Measurements from ENCODE around the gene HECW1.
"Not testable (repeated sequence)": the region's sequence is repeated elsewhere in the genome, so short reads cannot be mapped to it uniquely, and the experiment has no call there.

HECW1 gene

DNA sequence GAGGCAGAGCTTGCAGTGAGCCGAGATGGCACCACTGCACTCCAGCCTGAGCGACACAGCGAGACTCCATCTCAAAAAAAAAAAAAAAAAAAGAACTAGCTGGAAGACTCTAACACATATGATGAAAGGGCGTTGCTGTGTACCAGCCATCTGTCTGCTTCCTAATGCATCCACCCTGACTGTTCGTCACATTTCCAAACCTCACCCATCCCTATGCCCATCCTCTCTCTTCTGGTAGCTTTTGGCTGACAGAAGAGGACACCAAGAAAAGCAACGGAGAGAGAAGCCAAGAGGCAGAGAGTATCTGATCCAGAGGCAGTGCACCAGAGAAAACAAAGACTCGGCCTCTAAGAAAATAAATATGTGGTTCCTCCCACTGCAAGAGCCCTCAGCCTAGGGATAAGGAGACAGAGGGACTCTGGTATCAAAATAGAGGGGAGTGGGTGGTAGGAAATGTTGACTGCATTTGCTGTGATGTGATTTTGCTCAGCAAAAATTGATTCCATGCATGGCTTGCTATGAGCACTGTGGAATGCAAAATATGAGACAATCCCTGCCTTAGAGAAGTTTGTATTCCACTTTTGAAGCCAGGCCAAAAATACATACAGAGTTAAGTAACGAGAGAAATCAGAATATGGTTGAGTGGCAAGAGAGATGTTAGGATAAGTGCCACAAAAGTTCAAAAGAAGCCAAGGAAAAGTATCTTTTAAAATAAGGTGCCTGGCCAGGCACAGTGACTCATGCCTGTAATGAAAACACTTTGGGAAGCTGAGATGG, 369.6 kb downstream of the HECW1 start:
- no peak for DNase-seq

DNA sequence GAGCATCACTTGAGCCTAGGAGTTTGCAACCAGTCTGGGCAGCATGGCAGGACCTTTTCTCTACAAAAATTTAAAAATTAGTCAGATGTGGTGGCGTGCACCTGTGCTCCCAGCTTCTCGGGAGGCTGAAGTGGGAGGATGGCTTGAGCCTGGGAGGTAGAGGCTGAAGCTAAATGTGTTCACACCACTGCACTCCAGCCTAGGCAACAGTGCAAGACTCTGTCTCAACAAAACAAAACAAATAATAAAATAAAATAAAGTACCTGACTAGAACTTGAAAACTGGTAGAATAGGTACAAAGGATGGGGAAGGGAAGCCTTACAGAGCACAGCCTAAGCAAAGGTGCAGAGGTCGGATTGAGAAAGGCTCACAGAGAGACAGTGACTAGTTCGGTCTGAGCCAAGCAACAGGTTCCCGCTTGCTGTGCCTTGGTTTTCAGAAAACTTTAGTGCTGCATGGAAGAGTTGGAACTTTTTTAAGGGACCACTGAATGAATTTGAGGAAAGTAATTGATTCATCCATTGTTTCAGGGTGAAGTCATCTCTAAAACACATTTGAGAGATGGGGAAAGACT, 370.3 kb downstream of the HECW1 start:
- DNase-seq: no peak

DNA sequence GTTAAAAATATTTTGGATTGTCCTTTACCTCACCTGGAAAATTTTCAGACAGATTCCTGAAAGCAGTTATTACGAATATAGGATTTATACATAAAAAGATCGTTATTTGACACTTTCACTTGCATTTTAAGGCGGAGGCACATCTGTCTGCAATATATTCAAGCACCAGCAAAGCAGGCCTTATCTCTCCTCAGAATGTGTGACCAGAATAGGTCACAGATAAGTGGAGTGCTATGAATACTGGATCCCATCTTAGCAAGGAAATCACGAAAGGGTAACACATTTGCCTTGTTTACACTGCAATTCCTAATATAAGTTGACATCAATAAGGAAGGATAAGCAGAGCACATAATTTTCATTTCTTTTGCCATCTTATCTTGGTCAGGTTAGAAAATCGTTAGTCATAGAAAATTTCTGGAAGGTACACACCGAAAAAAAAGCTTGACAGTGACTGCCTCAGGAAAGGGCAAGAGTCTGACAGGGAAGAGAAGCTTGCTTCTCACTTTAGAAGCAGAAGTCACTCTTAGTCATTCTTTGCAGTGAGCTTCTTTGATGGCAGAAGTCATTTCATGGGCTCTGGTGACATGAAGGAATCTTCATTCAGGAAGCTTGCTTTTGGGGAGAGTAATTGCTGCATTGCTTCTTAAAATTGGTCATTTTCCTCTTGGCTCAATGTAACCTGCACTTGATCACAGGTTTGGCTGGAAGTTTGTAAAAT, 372.4 kb downstream of the HECW1 start:
- no peak for DNase-seq

DNA sequence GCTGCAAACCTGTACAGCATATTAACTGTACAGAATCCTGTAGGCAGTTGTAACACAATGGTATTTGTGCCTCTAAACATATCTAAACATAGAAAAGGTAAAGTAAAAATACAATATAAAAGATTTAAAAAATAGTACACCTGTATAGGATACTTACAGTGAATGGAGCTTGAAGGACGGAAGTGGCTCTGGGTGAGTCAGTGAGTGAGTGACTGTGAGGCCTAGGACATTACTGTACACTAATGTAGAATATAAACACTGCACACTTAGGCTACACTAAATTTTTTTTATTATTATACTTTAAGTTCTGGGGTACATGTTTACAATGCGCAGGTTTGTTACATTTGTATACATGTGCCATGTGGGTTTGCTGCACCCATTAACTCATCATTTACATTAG, 373.1 kb downstream of the HECW1 start:
- no peak for DNase-seq

DNA sequence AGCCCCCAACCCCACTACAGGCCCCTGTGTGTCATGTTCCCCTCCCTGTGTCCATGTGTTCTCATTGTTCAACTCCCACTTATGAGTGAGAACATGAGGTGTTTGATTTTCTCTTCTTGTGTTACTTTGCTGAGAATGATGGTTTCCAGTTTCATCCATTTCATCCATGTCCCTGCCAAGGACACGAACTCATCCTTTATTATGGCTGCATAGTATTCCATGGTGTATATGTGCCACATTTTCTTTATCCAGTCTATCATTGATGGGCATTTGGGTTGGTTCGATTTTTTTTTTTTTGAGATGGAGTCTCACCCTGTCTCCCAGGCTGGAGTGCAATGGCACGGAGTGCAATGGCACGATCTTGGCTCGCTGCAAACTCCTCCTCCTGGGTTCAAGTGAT, 373.6 kb downstream of the HECW1 start:
- not testable (repeated sequence) for DNase-seq

DNA sequence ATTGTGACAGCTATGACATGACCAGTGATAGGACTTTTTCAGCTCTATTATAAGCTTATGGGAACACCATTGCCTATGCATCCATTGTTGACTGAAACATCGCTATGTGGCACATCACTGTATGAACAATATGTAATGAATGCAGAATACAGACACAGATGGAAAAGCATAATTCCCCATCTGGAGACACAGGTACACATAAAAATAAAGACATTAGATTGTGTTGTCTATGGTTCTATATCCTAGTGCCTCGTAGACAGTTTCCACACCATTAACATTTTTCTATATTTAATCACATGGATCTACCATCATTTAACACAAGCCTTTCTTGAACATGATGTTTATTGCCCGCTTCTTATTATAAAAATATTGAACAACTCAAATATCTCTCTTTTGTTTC, 374.2 kb downstream of the HECW1 start:
- DNase-seq: no peak

DNA sequence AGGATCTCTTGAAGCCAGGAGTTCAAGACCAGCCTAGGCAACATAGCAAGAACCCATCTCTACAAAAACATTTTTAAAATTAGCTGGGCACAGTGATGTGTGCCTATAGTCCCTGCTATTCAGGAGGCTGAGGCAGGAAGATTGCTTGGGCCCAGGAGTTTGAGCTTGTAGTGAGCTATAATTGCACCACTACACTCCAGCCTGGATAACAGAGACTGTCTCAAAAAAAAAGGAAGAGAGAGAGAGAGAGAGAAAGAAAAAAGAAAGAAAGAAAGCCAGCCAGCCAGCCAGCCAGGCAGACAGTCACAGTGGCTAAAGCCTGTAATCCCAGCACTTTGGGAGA, 375.3 kb downstream of the HECW1 start:
- no peak for DNase-seq

DNA sequence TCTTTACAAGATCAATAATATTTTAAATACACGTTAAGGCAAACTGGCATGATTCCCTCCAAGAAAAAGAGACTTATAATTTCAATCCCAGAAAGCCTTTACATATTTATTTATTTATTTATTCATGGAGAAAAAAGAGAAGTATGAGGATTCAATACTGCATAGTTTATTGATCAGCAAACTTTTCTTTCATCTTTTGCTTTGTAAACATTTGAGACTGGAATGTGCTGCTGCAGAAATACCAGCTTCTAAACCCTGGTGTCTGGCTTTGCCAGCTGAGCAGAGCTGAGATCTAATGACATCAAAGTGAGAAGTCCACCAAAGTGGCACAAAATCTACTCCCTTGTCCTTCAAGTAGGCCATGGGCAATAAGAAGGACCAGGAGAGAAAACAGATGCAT, 376.8 kb downstream of the HECW1 start:
- no peak for DNase-seq

DNA sequence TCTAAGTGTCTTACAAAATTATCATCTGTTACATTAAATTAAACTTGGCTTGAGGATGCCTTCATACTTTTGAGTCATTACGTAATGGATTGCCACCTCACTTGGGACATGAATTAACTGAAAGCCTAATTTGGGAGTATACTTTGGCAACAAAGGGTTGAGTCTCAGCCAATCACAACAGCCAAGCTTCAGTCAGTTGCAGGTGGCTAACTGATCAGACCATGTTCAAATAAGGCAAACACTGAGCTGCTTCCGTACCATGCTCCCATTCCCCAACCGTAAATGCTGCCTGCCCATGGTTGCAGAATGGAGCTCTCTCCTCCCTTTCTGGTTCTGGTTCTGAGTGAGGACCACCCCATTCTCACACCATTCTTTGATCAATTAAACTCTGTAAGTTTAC, 377.6 kb downstream of the HECW1 start:
- DNase-seq: no peak

DNA sequence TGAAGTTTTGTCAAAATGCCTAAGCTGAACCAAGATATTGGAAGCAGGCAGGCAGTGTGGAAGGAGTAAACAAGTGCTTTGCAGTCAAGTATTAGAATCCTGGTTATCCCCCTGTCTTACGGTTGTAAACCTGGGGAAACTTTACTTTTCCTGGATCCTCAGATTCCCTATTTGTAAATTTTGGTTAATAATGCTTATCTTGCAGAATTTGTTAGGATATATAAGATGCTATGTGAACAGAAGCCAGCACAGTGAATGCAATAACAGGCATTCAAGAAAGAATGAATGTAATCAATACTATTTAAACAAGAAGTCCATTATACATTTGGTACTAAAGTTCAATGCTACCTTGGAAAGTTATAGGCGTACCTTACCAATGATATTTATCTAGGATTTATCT, 378.7 kb downstream of the HECW1 start:
- no peak for DNase-seq

DNA sequence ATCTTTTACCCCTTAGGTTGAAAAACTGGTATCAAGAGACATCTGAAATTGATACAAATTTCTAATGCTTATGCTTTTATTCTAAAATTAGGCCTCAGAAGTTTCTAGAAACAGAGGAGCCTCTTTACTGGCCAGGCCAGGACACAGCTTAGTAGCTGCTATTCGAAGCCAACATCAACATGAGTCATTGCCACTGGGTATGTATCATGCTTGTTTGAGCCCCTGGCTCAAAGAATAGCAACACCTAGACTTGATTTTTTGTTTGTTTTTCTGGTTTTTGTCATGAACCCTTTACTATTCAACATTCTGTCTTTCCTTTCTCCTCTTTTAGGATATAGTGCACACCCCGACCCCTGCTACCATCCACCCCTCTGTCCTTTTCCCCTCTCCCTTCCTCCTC, 379.5 kb downstream of the HECW1 start:
- DNase-seq: no peak

DNA sequence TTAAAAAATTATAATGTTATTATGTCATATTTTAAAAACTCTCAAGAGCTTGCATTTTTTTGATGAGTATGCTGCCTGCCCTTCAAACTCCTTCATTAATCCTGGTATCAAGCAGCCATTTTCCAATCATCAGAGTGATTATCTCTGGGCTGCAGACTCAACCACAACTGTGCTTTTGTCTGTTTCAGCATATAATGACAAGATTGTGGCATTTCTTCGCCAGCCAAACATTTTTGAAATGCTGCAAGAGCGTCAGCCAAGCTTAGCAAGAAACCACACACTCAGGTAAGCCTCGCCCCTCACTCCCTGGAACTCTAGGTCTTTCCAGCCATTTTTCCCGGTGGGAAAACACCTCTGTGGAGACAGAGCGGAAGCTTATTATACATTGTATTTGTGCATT, 380.4 kb downstream of the HECW1 start:
- no peak for DNase-seq

DNA sequence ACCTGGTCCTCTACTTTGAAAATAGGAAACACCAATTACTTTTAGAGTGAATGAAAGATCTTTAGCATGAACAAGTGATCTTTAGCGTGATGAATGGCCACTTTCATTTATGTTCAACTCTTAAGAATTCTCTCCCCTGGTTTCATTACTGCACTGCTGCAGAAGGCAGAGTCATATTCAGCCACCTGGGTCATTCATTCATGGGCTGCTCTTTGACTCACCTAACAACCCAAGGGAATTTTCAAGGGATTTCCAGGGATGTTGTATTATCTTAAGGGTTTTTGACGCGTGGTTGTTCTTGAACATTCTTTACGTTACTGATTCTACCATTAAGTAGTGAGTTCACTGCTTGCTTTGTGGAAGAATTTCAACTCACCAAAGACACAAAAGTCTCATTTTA, 383.1 kb downstream of the HECW1 start:
- no peak for DNase-seq

DNA sequence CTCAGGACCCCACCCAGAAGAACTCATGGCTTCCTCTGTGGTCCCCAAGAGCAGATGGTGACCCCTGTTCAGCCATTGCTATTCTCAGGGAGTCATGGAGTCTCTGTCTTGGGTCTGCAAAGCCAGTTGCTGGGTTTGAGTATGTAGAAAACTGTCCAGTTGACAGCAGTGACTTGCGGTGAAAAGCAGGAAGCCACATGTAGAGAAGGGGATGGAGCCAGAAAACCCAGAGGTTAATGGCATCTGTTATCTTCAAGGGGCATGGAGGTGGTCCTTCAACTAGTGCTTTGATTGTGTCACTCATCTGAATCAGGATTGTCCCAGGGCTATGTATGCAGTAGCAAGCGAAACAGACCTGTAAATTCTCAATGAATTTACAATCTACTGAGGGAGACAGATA, 384.1 kb downstream of the HECW1 start:
- no peak for DNase-seq

DNA sequence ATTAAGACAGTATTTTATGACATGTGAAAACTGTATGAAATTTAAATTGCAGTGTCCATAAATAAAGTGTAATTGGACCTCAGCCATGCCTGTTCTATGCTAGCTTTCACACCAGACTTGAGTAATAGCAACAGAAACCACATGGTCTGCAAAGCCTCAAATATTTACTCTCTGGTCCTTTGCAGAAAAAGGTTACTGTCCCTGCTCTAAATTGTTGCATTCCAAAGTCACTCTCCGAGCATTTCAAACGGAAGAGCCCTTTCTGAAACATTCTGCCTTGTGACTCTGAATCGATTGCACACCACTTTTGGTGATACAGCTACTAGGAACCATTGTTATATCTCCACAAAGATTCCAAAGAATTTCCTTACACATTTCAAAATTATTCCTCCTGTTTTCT, 389.4 kb downstream of the HECW1 start:
- DNase-seq: no peak

DNA sequence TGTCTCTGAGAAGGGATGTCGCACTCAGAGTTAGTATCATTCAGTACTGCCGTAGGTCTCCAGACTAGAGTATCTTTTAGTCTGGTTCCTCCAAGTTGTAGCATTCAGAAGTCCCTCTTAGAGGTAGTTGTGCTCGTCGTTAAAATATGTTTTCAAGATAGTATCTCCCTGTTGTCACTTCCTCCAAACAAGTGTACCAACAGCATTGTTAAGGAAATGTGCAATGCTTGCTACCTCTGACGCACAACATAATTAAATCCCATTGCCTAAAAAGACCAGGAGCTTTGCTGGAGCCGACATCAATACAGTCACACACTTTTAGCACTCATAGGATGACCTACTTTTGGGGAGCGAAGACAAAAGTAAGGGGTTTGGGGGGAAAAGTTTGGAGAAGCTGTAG, 390.5 kb downstream of the HECW1 start:
- no peak for DNase-seq

DNA sequence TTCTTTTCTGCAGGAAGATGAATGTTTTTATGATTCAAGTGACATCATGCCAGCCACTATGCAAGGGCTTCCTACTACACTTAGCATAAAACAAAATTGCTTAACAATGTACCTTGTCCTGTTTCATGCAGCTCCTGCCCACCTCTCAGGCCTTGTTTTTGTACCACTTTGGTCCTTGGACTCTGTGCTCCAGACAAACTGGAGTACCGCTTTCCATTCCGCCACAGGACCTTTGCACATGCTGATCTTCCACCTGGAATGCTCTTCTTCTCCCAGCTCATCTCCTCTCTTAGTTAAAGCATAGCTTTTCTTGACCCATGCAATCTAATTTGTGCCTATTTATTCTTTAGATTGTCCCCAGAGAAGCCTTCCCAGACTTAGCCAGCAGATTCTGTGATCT, 393.0 kb downstream of the HECW1 start:
- no peak for DNase-seq

DNA sequence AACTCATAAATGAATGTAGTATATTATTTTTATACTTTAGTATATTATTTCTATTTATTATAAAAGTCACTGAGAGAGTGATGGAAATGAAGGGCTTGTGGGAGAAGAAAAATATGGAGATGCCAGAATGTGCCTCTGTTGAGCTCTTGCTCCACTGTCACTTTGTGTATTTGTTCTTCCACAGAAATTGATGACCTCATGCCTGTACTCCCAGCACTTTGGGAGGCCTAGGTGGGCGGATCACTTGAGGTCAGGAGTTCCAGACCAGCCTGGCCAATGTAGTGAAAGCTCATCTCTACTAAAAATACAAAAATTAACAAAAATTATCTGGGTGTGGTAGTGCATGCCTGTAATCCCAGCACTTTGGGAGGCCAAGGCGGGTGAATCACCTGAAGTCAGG, 394.0 kb downstream of the HECW1 start:
- DNase-seq: no peak

DNA sequence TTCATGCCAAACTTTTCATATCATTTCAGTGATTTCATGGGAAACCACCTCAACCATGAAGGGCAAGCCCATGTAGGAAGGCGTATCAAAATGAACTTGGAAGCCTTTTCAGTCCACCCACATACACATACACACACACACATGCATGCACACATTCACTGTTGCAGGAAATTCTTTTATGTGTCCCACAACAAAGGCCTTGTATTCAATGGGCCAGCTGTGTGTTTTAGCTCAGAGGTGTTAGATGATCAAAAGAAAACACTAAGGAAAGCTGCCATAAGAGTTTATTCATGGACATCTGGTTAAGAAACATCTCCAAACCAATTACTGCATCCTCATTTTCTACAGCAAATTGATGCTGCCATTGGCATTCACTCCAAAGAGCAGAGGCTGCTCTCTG, 396.0 kb downstream of the HECW1 start:
- no peak for DNase-seq

DNA sequence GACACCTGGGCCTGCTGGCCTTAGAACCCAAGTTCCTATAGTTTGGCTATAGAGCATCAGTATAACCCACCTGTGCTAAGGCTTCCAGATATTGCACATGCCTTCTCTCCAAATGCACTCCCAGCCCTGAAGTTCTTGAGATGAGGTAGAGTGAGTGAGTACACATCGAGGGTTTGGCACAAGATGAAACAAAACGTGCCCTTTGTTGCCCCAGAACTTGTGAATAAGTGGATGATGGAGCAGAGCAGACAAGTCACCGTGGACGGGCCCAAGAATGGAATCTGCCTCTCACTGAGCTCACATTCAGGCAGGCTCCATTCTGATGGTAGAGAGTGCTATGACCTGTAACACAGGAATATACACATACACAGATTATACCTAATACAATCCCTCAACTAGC, 397.5 kb downstream of the HECW1 start:
- no peak for DNase-seq

DNA sequence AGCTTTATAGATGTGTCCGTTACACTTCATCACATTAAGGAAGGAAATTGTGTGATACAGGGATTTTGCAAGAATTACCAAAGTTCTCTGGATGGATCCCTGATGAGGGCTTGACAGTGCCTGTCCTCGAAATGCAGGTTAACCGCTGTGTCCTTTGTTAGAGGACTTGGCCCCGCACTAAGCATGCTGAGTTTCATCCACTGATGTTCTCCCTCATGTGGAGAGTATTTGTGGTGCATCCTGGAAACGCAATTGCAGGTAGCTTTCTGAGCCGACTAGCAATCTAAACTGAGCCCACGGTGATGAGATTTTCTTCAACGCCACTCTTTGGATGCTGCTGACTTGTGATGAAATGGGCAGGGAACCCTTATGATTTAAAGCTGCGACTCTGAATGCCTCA, 398.6 kb downstream of the HECW1 start:
- DNase-seq: no peak

DNA sequence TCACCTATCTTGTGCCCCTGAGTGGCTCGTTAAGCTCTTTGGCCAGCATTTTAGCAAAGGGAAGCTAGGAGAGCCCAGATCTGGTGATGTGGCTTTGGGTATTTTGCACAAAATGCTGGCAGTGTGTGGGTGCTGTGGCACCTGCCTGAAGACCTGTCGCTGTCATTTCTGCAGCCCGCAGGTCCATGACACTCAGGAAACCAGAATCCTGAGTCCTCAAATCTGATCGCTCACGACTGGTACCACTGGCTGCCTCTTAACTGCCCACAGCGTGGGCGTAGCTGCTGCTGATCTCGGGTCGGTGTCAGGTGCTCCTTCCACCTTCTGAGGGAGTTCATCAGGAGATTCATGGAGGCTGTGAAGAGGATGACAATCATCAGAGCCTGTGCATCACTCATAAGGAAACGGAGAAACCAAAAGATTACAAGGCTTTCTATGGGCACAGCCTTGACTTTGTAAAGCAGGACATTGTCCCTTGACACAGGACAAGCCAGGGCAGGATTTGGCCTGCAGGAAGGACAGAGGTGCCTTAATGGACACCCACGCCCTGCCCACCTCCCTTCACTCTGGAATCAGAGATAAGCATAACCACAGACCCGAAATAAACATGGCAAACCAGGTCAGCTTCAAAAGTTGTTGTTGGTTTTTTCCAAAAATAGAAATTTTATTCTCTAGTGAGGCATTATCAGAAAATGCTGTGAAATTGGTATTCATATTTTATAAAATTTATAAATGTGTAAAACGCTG, 399.5 kb downstream of the HECW1 start:
- DNase-seq: no peak

DNA sequence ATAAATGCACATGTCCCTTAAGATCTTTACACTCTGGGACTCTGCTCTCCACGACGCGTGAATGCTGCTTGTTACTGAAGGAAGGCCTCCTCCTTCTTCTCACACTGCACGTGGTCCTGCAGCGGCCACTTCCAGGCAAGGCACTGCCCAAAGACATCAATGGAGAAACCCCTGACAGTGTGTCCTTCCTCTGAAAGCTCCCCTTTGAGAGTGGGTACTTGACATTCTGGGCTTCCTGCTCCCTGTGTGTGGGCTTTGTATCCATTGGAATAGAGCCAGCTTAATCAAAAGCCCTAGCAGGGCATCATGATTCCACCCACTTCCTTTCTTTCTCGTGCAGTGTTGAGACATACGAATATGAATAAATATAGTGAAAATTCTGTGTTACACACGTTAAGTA, 400.8 kb downstream of the HECW1 start:
- peak; percentile 1 for DNase-seq
